OCI-LY1 (cell line): Measurements from ENCODE around the gene POLRMT.

Experiments
- CTCF ChIP-seq: fragments of 200-600 bp; sonication (generic), shearing (Covaris generic); IDR thresholded peaks from 2 replicates; pipeline ENCODE4 v1.5.1; 2017; ENCODE audit warnings: mild to moderate bottlenecking, antibody characterized with exemption, low read length, moderate library complexity, mixed read lengths
- EZH2 ChIP-seq: fragments of 200-600 bp; sonication (generic), shearing (Covaris generic); IDR thresholded peaks from 2 replicates; pipeline ENCODE4 v1.8.0; 2017; ENCODE audit warnings: borderline replicate concordance, mixed run types, mild to moderate bottlenecking, antibody characterized with exemption, low read length, moderate library complexity, mixed read lengths

- TF ChIP-seq CTCF (no peak), EZH2 (no peak)
These were observed 17.2 kb downstream of the POLRMT start for GRCh38 chr19:616062-616700.
